Frontal cortex (tissue), 4 donors: ENCODE results near the gene GPT2. TPM values are rescaled to one million over a fixed set of nuclear protein-coding genes. Genes with fewer than 3 reads are reported as not detected.
"Not testable (repeated sequence)": the region's sequence is repeated elsewhere in the genome, so short reads cannot be mapped to it uniquely, and the experiment has no call there.

ENCODE experiments used
- DNase-seq, 2 donors: peaks; one replicate each; pipeline ENCODE4 v3.0.0; 2012; ENCODE audit warnings: low spot score in 2 of 2
- FAIRE-seq: peaks from 2 replicates; lab custom pipeline; 2012; peaks lifted over from hg19 to GRCh38; lab: Jason Lieb, UNC
- total RNA-seq: library from RNA; depleted of rRNA; stranded (reverse); fragments of >200 nt; gene quantifications from one replicate; pipeline ENCODE4 v1.2.3, GENCODE V29; 2014
- donor health status: control.
- donor health status: control.
- donor health status: control.

GPT2 gene
- total RNA-seq, 1 donor from 2014 or later, result 19.6 TPM

GRCh38 chr16:46918400-46918799 is 34.2 kb downstream of the GPT2 start:
- FAIRE-seq, result no peak
- DNase-seq, result no peak

GRCh38 chr16:46918905-46919792 is 35.0 kb downstream of the GPT2 start:
- FAIRE-seq (no peak), DNase-seq (no peak)

- DNase-seq (no peak), FAIRE-seq (no peak)
Observed at GRCh38 chr16:46920402-46921068, 36.4 kb downstream of the GPT2 start.

GRCh38 chr16:46922239-46922638 is 38.1 kb downstream of the GPT2 start:
- DNase-seq (no peak), FAIRE-seq (no peak)

- DNase-seq (no peak), FAIRE-seq (no peak)
Observed at GRCh38 chr16:46923513-46924295, 39.5 kb downstream of the GPT2 start.

- no peak for DNase-seq
- no peak for FAIRE-seq
Observed at GRCh38 chr16:46924402-46924801, 40.2 kb downstream of the GPT2 start.

GRCh38 chr16:46926470-46927225 is 42.5 kb downstream of the GPT2 start:
- FAIRE-seq (no peak), DNase-seq (no peak)

- DNase-seq (no peak), FAIRE-seq (no peak)
Observed at GRCh38 chr16:46927273-46927672, 43.1 kb downstream of the GPT2 start.

GRCh38 chr16:46928811-46929210 is 44.6 kb downstream of the GPT2 start:
- DNase-seq (no peak), FAIRE-seq (no peak)

GRCh38 chr16:46929378-46930332 is 45.5 kb downstream of the GPT2 start:
- no peak for FAIRE-seq
- peak; percentile 54 to 85 for DNase-seq

- no peak for FAIRE-seq
- no peak for DNase-seq
Observed at GRCh38 chr16:46930861-46931260, 46.7 kb downstream of the GPT2 start.

GRCh38 chr16:46932802-46933201 is 48.6 kb downstream of the GPT2 start:
- FAIRE-seq (no peak), DNase-seq (no peak)

- DNase-seq, result no peak
- no peak for FAIRE-seq
Observed at GRCh38 chr16:46937536-46937935, 53.4 kb downstream of the GPT2 start.

GRCh38 chr16:46944713-46945112 is 60.6 kb downstream of the GPT2 start:
- not testable (repeated sequence) for DNase-seq

GRCh38 chr16:46947900-46948547 is 63.9 kb downstream of the GPT2 start:
- DNase-seq (no peak), FAIRE-seq (no peak)

More at GRCh38 chr16:46944713-46945112, 60.6 kb downstream of the GPT2 start:
- FAIRE-seq, result not testable (repeated sequence)

- no peak for DNase-seq
- FAIRE-seq, result no peak
Observed at GRCh38 chr16:46948548-46949166, 64.5 kb downstream of the GPT2 start.

- no peak for FAIRE-seq
- no peak for DNase-seq
Observed at GRCh38 chr16:46949241-46949892, 65.2 kb downstream of the GPT2 start.
